Lower leg skin (tissue), 3 donors: ENCODE data around the gene OR5AC2.

Experiments used
- CTCF ChIP-seq, 3 donors: fragments of 450-650 bp; IDR thresholded peaks; one replicate each; pipeline ENCODE4 v1.5.1; 2016; ENCODE audit warnings: antibody characterized with exemption in 3 of 3, mild to moderate bottlenecking in 3 of 3, moderate library complexity in 2 of 3
- POLR2A ChIP-seq, 2 donors: fragments of 450-650 bp; IDR thresholded peaks; one replicate each; pipeline ENCODE4 v1.6.1; 2016 to 2017; ENCODE audit warnings: antibody characterized with exemption in 2 of 2, mild to moderate bottlenecking in 1 of 2, moderate library complexity in 1 of 2

GRCh38 chr3:98073486-98073885 is 13.5 kb upstream of the OR5AC2 start:
- TF ChIP-seq POLR2A (IDR thresholded peaks at IDR 0.05): no peak
- no peak for TF ChIP-seq CTCF (IDR thresholded peaks at IDR 0.05)
